ENCODE results near the gene NECAB2.

GRCh38 chr16:83989300-83989699, 21.3 kb downstream of the NECAB2 start:
- TF ChIP-seq CTCF (IDR thresholded peaks at IDR 0.05) (no peak), POLR2A (IDR thresholded peaks at IDR 0.05) (no peak)

All from body of pancreas (tissue), 4 donors.